Medulla oblongata (tissue), 1 donor: ENCODE results near the gene KCNJ9.
"Not testable (repeated sequence)": the region's sequence is repeated elsewhere in the genome, so short reads cannot be mapped to it uniquely, and the experiment has no call there.

Experiments used
- DNase-seq: peaks from one replicate; pipeline ENCODE4 v3.0.0-alpha.2; 2015; ENCODE audit errors: extremely low spot score

Gene KCNJ9

GRCh38 chr1:160125746-160126145 is 44.4 kb downstream of the KCNJ9 start:
- DNase-seq = no peak

DNA sequence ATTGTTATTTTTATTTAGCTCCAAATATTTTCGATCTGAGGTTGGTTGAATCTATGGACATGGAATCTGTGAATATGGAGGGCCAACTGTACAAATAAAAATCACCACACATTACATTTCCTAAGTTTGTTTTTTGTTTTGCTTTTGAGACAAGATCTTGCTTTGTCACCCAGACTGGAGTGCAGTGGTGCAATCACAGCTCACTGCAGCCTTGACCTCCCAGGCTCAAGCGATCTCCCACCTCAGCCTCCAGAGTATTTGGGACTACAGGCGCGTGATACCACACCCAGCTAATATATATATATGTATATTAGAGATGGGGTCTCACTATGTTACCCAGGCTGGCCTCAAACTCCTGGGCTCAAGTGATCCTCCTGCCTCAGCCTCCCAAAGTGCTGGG is 45.0 kb downstream of the KCNJ9 start:
- DNase-seq = not testable (repeated sequence)

DNA sequence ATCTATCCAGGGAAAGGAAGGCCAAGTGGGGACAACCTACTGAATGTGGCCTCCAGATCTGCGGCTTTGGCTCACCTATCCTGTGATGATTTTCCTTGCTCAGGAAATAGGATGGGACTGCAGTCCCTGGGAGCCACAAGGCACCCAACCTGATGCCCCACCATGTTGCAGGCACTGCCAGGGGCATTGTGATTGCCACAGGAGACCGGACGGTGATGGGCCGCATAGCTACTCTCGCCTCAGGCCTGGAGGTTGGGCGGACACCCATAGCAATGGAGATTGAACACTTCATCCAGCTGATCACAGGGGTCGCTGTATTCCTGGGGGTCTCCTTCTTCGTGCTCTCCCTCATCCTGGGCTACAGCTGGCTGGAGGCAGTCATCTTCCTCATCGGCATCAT is 46.0 kb downstream of the KCNJ9 start:
- DNase-seq = no peak

- DNase-seq = no peak
These were observed 46.7 kb downstream of the KCNJ9 start for GRCh38 chr1:160127865-160128523.

GRCh38 chr1:160128636-160129035 is 47.3 kb downstream of the KCNJ9 start:
- DNase-seq = no peak

DNA sequence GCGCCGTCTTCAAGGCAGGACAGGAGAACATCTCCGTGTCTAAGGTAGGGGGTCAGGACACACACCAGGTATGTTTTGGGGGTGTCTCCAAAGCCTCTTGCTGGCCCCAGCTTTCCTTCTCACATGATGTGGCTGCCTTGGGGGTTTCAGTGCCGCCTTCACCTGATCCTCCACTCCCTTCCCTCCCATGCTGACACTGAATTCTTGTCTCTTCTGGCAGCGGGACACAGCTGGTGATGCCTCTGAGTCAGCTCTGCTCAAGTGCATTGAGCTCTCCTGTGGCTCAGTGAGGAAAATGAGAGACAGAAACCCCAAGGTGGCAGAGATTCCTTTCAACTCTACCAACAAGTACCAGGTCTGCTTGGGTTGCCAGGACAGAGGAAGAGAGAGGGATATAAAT is 47.7 kb downstream of the KCNJ9 start:
- no peak for DNase-seq

GRCh38 chr1:160129558-160129957 is 48.2 kb downstream of the KCNJ9 start:
- DNase-seq = no peak

GRCh38 chr1:160129966-160130365 is 48.6 kb downstream of the KCNJ9 start:
- no peak for DNase-seq

DNA sequence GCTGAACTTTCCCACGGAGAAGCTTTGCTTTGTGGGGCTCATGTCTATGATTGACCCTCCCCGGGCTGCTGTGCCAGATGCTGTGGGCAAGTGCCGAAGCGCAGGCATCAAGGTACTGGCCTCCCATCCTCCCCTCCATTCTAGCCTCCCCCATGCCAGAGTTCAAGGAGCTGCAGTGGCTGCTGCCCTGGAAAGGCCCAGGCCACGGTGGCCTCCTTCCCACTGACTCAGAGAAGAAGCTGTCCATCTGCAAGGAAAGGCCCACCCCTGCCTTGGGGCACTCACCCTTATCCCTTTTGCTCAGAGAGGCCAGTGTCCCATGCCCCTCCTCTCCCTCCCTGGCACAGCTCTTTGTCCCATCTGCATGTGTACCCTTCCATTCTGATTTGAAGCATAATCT is 49.1 kb downstream of the KCNJ9 start:
- no peak for DNase-seq

DNA sequence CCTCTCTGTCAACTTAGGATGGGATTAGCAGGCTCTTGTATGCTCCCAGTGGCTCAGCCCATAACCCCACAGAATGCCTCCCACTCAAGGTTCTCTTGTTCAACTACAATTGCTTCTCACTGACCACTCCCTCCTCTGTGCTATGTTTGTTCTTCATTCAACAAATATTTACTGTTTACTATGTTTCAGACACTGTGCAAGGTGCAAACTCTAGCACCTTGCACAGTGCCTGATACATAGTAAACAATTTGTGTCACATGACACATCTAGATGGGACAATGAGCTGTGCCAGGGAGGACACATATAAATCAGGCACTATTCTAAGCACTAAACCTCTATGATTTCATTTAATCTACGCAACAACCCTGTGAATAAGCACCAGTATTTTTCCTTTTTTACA is 49.6 kb downstream of the KCNJ9 start:
- no peak for DNase-seq

DNA sequence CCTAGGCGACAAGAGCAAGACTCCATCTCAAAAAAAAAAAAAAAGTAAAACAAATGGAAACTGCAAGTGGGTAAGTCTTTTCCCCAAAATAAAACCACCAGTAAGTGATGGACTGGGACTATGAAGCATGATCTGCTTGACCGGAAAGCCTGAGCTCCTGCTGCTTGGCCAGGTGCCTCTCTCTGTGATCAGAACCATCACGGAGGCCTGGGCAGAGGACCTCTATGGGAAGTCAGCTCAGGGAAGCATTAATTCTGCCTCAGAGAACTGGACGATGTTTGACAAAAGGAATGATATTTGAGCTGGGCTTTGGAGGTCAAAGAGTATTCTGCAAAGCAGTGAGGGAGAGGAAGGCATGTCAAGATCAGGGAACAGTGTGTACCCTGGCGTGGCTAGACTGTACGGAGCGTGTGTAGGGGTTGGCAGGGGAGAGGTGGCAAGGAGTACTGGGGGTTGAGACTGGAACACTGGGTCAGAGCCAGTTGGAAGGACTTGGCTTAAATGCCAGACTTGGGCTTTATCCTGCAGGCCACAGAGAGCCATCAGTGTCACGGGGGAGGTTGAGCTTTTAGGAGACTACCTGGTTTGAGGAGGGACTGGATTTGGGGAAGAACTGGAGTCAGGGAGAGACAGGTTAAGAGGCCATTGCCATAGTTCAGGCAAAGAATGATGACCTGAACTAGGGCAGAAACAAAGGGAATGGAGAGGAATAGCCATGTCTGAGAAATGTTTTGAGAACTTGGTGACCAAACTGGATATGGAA is 50.6 kb downstream of the KCNJ9 start:
- DNase-seq = peak; percentile 65

GRCh38 chr1:160133990-160134770 is 52.8 kb downstream of the KCNJ9 start:
- no peak for DNase-seq

DNA sequence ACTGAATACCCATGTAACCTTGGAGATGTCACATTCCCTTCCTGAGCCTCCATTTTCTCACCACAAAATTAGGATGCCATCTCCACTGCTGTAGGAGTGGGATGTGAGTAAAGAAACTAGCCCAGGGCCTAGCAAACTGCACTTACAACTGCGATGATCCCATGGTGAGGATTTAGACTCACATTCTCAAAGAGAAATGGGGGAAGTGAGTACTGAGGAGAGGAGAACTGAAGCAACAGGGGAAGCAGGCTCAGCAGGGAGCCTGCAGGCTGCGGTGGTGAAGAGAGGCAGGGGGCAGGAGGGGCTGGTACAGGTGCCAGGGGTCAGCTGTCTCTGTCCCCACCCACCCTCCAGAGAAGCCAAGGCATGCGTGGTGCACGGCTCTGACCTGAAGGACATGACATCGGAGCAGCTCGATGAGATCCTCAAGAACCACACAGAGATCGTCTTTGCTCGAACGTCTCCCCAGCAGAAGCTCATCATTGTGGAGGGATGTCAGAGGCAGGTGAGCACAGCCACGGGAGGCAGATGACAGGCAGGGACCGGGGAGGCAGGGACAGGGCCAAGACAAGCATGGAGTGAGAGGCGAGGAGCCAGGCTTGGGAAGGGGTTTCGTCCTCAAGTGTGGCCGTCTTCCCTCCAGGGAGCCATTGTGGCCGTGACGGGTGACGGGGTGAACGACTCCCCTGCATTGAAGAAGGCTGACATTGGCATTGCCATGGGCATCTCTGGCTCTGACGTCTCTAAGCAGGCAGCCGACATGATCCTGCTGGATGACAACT is 53.6 kb downstream of the KCNJ9 start:
- DNase-seq = peak; percentile 25

- no peak for DNase-seq
These were observed 55.0 kb downstream of the KCNJ9 start for GRCh38 chr1:160136121-160136925.

- DNase-seq = no peak
These were observed 55.5 kb downstream of the KCNJ9 start for GRCh38 chr1:160136926-160137200.

- no peak for DNase-seq
These were observed 56.0 kb downstream of the KCNJ9 start for GRCh38 chr1:160137216-160137862.

GRCh38 chr1:160139840-160140239 is 58.5 kb downstream of the KCNJ9 start:
- DNase-seq = no peak
